ENCODE data around the gene CMIP. TPM values are rescaled to one million over a fixed set of nuclear protein-coding genes. Genes with fewer than 3 reads are reported as not detected.

The CMIP gene
- polyA plus RNA-seq, 3 donors from 2014 or later = 0.53 to 1.7 TPM; not detected in 1

DNA sequence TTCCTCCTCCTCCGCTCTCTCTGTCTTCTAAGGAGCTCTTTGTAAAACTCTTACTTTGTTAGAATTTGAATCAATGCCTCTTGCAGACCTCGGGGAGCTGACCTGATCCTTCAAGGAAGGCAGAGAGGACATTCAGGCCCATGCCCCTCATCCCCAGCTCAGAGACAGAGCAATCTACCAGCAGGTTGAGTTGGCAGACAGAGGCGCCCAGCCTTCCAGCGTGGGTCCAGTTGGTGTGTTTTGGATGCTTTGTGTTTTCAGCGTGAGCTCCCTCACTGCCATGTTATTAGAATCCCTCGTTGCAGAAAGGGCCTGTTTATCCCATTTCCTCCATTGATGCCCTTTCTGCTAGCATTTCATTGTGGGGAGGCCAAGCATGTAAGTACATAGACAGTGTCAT is 167.1 kb downstream of the CMIP start:
- peaks cover 2 to 3% of the 10 kb centered on the region in 2 donors for H3K4me1 Mint-ChIP-seq
- no peak overlapping the region for H3K4me3 Mint-ChIP-seq
- DNase-seq = no peak
- no peaks in the 10 kb centered on the region for H3K9me3 Mint-ChIP-seq
- H3K27me3 Mint-ChIP-seq (ENCODE audit: low read depth in 3 of 3) = peaks cover 3 to 8% (median 8%) of the 10 kb centered on the region in 3 donors
- peak overlapping the region in 5 of 6 donors; percentile 25 to 64 (median 46) for H3K27ac Mint-ChIP-seq
- H3K36me3 Mint-ChIP-seq = peaks cover 0 to 21% (median 1%) of the 10 kb centered on the region in 3 donors

DNA sequence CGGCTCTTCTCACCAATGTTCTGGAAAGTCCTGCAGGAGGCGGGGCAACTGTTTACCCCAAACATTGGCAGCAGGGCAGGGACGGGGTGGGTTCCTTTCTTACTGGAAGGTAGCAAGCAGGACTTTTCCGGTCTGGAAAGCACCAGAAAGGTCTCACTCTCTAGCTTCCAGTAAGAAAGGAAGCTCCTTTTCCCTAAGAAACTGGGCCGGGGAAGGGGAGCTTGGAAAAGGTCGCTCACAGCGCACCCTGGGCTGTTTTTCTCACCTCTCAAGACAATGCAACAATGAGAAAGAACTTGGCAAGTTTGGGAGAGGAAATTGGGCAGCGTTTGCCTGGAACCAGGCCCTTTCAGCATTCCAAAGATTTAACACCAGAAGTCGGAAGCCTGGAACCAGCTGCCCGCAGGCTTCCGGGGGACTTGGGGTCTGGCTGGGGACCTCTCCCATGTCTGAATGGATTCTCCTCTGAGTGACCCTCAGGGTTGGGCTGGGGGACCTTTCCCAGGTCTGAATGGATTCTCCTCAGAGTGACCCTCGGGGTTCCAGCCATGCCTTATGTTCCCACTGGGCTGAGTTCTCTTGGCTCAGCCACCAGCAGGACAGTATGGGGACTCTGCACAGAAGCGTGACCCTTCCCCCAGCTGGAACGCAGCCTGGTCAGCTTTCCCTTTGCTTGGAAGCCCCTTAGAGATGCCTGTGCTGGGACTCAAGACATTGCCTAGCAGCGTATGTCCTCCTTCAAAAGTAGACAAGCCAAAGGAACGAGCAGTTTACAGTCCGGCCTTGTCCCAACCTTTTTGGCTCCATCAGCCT is 167.9 kb downstream of the CMIP start:
- Mint-ChIP-seq H3K27me3 (ENCODE audit: low read depth in 3 of 3) (peaks cover 0 to 9% (median 7%) of the 10 kb centered on the region in 3 donors), H3K27ac (peak overlapping the region in 3 of 6 donors; percentile 9 to 51 (median 22))

DNA sequence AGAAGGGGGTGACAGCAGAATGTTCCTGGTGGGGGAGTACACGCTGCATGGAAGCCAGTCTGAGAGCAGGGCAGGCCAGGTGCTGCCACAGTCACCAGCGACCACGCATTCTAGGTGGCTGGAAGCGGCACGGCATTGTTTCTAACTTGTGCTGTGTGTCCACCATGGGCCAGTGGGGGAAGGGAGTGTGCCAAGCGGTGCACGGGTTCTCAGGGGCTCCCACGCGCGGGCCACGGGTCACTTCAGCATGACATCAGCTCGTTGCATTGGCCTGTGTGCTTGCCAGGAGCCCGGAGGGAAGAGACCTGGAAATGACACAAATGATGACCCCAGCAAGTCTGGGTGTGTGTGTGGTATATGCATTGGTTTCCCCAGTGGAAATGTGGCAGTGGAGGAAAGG is 169.6 kb downstream of the CMIP start:
- Mint-ChIP-seq H3K4me3 (no peak overlapping the region), H3K9me3 (no peaks in the 10 kb centered on the region), H3K4me1 (peaks cover 0 to 8% of the 10 kb centered on the region in 2 donors), H3K36me3 (peaks cover 0 to 13% (median 4%) of the 10 kb centered on the region in 3 donors), H3K27ac (no peak overlapping the region), H3K27me3 (ENCODE audit: low read depth in 3 of 3) (peaks cover 0 to 10% (median 7%) of the 10 kb centered on the region in 3 donors)
- no peak for DNase-seq

More for the DNA sequence above, 167.9 kb downstream of the CMIP start:
- H3K4me3 Mint-ChIP-seq = no peak overlapping the region
- H3K36me3 Mint-ChIP-seq = peaks cover 0 to 21% (median 4%) of the 10 kb centered on the region in 3 donors
- H3K4me1 Mint-ChIP-seq = peaks cover 0 to 3% of the 10 kb centered on the region in 2 donors
- H3K9me3 Mint-ChIP-seq = no peaks in the 10 kb centered on the region
- DNase-seq = no peak

DNA sequence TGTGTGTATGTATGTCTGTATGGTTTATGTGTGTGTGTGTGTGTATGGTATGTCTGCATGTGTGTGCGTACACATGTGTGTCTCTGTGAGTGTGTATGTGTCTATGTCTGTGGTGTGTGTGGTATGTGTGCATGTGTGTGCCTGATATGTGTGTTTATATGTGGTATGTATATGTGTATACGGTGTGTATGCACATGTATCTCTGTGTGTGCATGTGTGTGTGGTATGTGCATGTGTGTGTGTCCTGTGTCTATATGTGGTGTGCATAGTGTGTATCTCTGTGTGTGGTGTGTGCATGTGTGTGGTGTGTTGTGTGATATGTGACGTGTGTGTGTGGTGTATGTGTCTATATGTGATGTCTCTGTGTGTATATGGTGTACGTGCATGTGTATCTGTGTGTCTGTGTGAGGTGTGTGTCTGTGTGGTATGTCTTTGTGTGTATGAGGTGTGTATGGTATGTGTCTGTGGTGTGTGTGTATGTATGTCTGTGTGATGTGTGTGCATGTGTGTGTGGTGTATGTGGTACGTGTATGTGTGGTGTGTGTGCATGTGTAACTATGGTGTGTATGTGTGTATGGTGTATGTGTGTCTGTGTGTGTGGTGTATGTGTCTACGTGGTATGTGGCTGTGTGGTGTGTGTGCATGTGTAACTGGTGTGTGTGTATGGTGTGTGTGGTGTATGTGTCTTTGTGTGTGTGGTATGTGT is 170.2 kb downstream of the CMIP start:
- no peak for DNase-seq
- H3K9me3 Mint-ChIP-seq = no peaks in the 10 kb centered on the region
- H3K27me3 Mint-ChIP-seq (ENCODE audit: low read depth in 3 of 3) = peaks cover 0 to 9% (median 7%) of the 10 kb centered on the region in 3 donors
- no peak overlapping the region for H3K4me3 Mint-ChIP-seq
- H3K36me3 Mint-ChIP-seq = peaks cover 0 to 8% (median 4%) of the 10 kb centered on the region in 3 donors
- no peak overlapping the region for H3K27ac Mint-ChIP-seq
- peaks cover 0 to 6% of the 10 kb centered on the region in 2 donors for H3K4me1 Mint-ChIP-seq

DNA sequence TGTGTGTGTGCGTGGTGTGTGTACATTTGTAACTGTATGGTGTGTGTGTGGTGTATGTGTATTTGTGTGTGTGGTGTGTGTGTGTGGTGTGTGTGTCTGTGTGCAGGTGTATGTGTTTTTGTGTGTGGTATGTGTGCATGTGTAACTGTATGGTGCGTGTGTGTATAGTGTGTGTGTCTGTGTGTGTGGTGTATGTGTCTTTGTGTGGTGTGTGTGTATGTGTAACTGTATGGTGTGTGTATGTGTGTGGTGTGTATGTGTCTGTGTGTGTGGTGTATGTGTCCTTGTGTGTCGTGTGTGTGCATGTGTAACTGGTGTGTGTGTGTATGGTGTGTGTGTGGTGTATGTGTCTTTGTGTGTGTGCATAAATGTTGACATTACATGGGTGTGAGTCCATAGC is 170.8 kb downstream of the CMIP start:
- peaks cover 0 to 6% of the 10 kb centered on the region in 2 donors for H3K4me1 Mint-ChIP-seq
- no peaks in the 10 kb centered on the region for H3K9me3 Mint-ChIP-seq
- no peak for DNase-seq
- H3K27ac Mint-ChIP-seq = no peak overlapping the region
- no peak overlapping the region for H3K4me3 Mint-ChIP-seq
- peaks cover 0 to 8% (median 4%) of the 10 kb centered on the region in 3 donors for H3K36me3 Mint-ChIP-seq
- peaks cover 0 to 9% (median 7%) of the 10 kb centered on the region in 3 donors for H3K27me3 Mint-ChIP-seq (ENCODE audit: low read depth in 3 of 3)

DNA sequence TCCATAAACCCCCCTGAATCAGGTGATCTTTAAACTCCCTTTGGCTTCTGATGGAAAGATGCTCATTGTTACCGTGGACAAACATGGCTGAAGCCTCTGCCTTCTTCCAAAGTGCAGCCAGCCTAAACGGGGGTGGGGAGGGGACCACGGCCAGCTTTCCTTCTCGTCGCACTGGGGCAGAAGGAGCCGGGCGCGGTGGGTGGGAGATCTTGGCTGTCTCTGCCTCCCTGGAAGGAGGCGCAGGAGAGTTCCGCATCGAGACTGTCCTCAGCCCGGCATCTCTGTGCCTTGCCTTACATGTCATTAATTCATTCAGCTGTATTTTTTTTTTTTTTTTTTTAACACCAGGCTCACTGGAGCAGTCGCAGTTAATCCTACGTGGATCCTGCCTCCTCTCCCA is 171.2 kb downstream of the CMIP start:
- peak overlapping the region in 4 of 5 donors; percentile 65 to 82 (median 75) for H3K4me3 Mint-ChIP-seq

DNA sequence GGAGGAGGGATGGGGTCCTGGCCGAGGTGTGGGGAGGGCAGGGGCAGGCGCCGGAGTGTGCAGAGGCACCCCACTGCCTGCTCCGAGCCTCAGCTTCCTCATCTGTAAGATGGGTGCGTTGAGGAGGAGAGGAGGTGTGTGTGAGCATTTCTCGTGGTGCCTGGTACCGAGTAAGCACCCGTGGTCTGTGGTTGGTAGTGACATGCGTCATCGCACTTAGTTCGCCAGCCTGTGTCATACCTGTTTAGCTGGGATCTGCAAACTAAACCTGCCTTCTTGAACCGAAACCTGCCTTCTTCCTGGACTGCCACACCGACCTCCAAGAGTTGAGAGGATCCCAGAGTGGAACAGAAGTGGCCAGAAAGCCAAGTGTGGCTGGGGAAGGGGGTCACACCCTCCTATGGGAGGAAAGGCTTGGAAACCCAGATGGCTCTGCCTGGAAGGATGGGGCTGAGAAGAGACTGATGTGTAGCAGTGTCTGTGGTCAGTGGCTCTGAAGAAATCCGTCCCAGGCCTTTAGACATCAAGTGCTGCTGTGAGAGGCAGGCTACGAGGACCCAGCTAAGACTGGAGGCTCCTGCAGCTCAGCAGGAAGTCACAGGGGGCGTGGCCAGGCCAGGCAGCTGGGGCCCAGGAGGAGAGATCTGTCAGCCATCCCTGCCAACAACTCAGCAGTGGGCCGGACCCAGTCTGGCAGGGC is 171.9 kb downstream of the CMIP start:
- no peak overlapping the region for H3K27ac Mint-ChIP-seq
- peak overlapping the region; percentile 55 to 82 (median 73) for H3K4me3 Mint-ChIP-seq
- peaks cover 0 to 7% (median 7%) of the 10 kb centered on the region in 3 donors for H3K27me3 Mint-ChIP-seq (ENCODE audit: low read depth in 3 of 3)
- H3K36me3 Mint-ChIP-seq = peaks cover 3 to 4% (median 3%) of the 10 kb centered on the region in 3 donors
- H3K4me1 Mint-ChIP-seq = peaks cover 0 to 6% of the 10 kb centered on the region in 2 donors
- DNase-seq = peak; percentile 83 to 90 (median 87)
- no peaks in the 10 kb centered on the region for H3K9me3 Mint-ChIP-seq

More for the DNA sequence above, 171.2 kb downstream of the CMIP start:
- Mint-ChIP-seq H3K36me3 (peaks cover 0 to 4% (median 4%) of the 10 kb centered on the region in 3 donors), H3K27ac (no peak overlapping the region), H3K9me3 (no peaks in the 10 kb centered on the region), H3K4me1 (peaks cover 0 to 6% of the 10 kb centered on the region in 2 donors), H3K27me3 (ENCODE audit: low read depth in 3 of 3) (peaks cover 0 to 9% (median 7%) of the 10 kb centered on the region in 3 donors)
- no peak for DNase-seq

DNA sequence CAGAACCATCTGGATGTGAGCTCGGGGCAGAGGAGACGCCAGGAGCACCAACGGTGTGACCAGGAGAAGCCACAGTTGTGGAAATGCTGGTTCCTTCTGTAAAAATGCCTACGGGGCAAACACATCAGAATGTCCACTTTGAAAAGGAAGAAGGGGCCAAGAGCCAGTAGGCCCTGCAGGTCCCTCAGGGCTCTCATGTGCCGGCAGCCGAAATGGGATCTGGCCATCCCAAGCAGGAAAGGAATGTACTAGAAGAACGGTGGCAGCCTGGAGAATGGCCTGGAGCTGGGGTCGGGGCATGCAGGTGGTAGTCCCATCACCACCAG is 172.4 kb downstream of the CMIP start:
- H3K36me3 Mint-ChIP-seq = peaks cover 3 to 4% (median 3%) of the 10 kb centered on the region in 3 donors
- DNase-seq = no peak
- no peaks in the 10 kb centered on the region for H3K9me3 Mint-ChIP-seq
- peaks cover 0 to 7% (median 7%) of the 10 kb centered on the region in 3 donors for H3K27me3 Mint-ChIP-seq (ENCODE audit: low read depth in 3 of 3)
- H3K27ac Mint-ChIP-seq = no peak overlapping the region
- peaks cover 0 to 7% of the 10 kb centered on the region in 2 donors for H3K4me1 Mint-ChIP-seq
- peak overlapping the region; percentile 55 to 82 (median 73) for H3K4me3 Mint-ChIP-seq

DNA sequence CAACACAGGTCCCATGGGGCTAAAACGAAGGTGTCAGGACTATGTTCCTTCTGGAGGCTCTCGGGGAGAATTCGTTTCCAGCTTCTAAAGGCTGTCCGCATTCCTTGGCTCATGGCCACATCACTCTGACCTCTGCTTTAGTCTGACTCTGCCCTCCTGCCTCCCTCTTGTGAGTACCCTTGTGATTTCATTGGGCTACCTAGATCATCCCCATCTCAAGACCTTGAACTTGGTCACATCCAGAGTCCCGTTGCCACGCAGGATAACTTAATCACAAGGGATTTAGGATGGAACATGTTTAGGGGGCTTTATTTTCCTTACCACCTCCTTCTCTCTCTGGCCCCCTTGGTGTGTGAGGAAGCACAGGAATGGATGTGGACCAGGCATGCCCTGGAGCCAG is 173.6 kb downstream of the CMIP start:
- Mint-ChIP-seq H3K27ac (peak overlapping the region in 4 of 6 donors; percentile 34 to 89 (median 67)), H3K27me3 (ENCODE audit: low read depth in 3 of 3) (peaks cover 0 to 7% (median 7%) of the 10 kb centered on the region in 3 donors), H3K4me3 (no peak overlapping the region), H3K36me3 (peaks cover 3 to 4% (median 4%) of the 10 kb centered on the region in 3 donors), H3K4me1 (peaks cover 1 to 11% of the 10 kb centered on the region in 2 donors), H3K9me3 (no peaks in the 10 kb centered on the region)
- no peak for DNase-seq

DNA sequence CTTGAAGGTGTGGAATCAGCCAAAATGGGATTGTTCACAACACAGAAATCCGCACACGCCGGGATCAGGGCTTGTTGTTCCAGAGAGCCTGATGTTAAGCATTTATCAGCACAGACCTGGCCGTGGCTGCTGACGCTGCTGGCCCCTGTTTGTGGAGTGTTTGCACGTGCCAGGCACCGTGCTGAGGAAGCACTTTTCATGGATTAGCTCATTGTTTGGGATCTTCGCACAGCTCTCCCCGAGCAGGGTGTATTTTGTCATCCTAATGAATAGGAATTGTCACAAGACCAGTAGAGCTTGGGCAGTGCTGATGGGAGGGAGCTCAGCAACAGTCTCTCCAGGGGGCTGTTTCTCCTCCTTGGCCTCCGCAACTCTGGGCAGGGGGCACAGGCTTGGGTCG is 174.1 kb downstream of the CMIP start:
- H3K27me3 Mint-ChIP-seq (ENCODE audit: low read depth in 3 of 3) = peaks cover 0 to 7% (median 7%) of the 10 kb centered on the region in 3 donors
- H3K4me1 Mint-ChIP-seq = peaks cover 6 to 14% of the 10 kb centered on the region in 2 donors
- no peak overlapping the region for H3K4me3 Mint-ChIP-seq
- peaks cover 3 to 8% (median 4%) of the 10 kb centered on the region in 3 donors for H3K36me3 Mint-ChIP-seq
- peak overlapping the region in 4 of 6 donors; percentile 34 to 83 (median 67) for H3K27ac Mint-ChIP-seq
- H3K9me3 Mint-ChIP-seq = no peaks in the 10 kb centered on the region
- no peak for DNase-seq

GRCh38 chr16:81620029-81620428 is 175.4 kb downstream of the CMIP start:
- H3K27ac Mint-ChIP-seq = peak overlapping the region in 4 of 6 donors; percentile 72 to 87 (median 82)
- no peak overlapping the region for H3K4me3 Mint-ChIP-seq
- no peaks in the 10 kb centered on the region for H3K9me3 Mint-ChIP-seq
- H3K27me3 Mint-ChIP-seq (ENCODE audit: low read depth in 3 of 3) = peaks cover 0 to 7% (median 7%) of the 10 kb centered on the region in 3 donors
- peaks cover 17 to 19% of the 10 kb centered on the region in 2 donors for H3K4me1 Mint-ChIP-seq
- peaks cover 3 to 8% (median 4%) of the 10 kb centered on the region in 3 donors for H3K36me3 Mint-ChIP-seq
- DNase-seq = no peak

DNA sequence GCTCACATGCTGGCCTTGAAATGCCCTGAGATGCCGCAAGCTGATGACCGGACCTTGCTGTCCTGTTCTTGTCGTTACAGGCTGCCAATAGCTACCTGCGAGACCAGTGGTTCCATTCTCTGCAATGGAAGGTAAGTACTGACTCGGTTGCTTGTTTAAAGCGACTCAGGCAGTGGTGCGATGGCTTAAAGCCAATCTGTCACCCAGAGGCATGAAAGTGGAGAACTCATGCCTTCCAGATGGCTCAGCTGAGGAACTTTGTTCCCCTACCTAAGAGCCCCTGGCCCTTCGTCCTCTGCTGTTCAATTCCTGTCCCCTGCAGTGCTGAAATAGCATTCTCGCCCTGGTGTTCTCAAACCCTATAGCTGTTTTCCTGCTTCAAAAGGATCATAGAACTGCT is 176.2 kb downstream of the CMIP start:
- H3K36me3 Mint-ChIP-seq = peaks cover 3 to 8% (median 4%) of the 10 kb centered on the region in 3 donors
- peak overlapping the region in 5 of 6 donors; percentile 24 to 87 (median 72) for H3K27ac Mint-ChIP-seq
- H3K27me3 Mint-ChIP-seq (ENCODE audit: low read depth in 3 of 3) = peaks cover 0 to 7% (median 7%) of the 10 kb centered on the region in 3 donors
- peaks cover 17 to 25% of the 10 kb centered on the region in 2 donors for H3K4me1 Mint-ChIP-seq
- no peak overlapping the region for H3K4me3 Mint-ChIP-seq
- DNase-seq = no peak
- no peaks in the 10 kb centered on the region for H3K9me3 Mint-ChIP-seq

GRCh38 chr16:81621496-81621895 is 176.9 kb downstream of the CMIP start:
- Mint-ChIP-seq H3K4me1 (peaks cover 17 to 25% of the 10 kb centered on the region in 2 donors), H3K27ac (peak overlapping the region; percentile 24 to 86 (median 60)), H3K9me3 (no peaks in the 10 kb centered on the region), H3K27me3 (ENCODE audit: low read depth in 3 of 3) (peaks cover 0 to 5% (median 3%) of the 10 kb centered on the region in 3 donors), H3K36me3 (peaks cover 3 to 8% (median 4%) of the 10 kb centered on the region in 3 donors), H3K4me3 (no peak overlapping the region)
- DNase-seq = no peak
